ENCODE measurements around the gene NUDCD2. TPM values are rescaled to one million over a fixed set of nuclear protein-coding genes. Genes with fewer than 3 reads are reported as not detected.
A peak's percentile ranks its signal among the peaks of the same experiment; 100 is the strongest.

The NUDCD2 gene
- polyA plus RNA-seq, 1 of the 3 experiments (the other 2 are of a cell fraction), result 7.8 TPM

GRCh38 chr5:163503106-163504078 lies 43.5 kb upstream of the NUDCD2 start (continued):
- TF ChIP-seq MAX (IDR thresholded peaks at IDR 0.05; ENCODE audit: low read depth), result peak; percentile 88

GRCh38 chr5:163502521-163502920 lies 42.6 kb upstream of the NUDCD2 start:
- CTCF ChIA-PET, result interaction anchor here (0.6 to 2.2 kb wide), 6 partner anchors 13 to 37 kb away, joined by 3 to 17 read pairs (median 3); no protein-coding TSS in a partner anchor
- no peak for TF ChIP-seq EP300 (IDR thresholded peaks at IDR 0.05; ENCODE audit: borderline replicate concordance in 1 of 2, low read depth in 1 of 2, low read length in 1 of 2)
- Histone ChIP-seq H3K9me3 (no peaks in the 10 kb centered on the region), H4K20me1 (ENCODE audit: insufficient read depth) (peaks cover 18% of the 10 kb centered on the region), H3K4me1 (ENCODE audit: control insufficient read depth in 1 of 2, insufficient read depth in 2 of 2, low read depth in 1 of 2, low read length in 1 of 2) (peaks cover 2 to 5% of the 10 kb centered on the region in 2 experiments), H3K9me2 (no peaks in the 10 kb centered on the region), H3K4me2 (peak overlapping the region; percentile 87), H3K36me3 (replicated peaks in 1 of 2; ENCODE audit: control insufficient read depth in 1 of 2, insufficient read depth in 2 of 2, low read length in 1 of 2) (no peaks in the 10 kb centered on the region), H3K27ac (ENCODE audit: low read depth in 2 of 2, low read length in 1 of 2) (peak overlapping the region; percentile 92 to 95), H3F3A (replicated peaks; ENCODE audit: insufficient read depth) (peaks cover 10% of the 10 kb centered on the region), H3K79me2 (ENCODE audit: insufficient read depth) (peaks cover 30% of the 10 kb centered on the region), H3K4me3 (ENCODE audit: low read depth in 2 of 2, low read length in 1 of 2) (peak overlapping the region; percentile 70 to 86), H3K9ac (peak overlapping the region; percentile 87; the same call in 1 of the 2 replicates), H2AFZ (ENCODE audit: low read depth) (peak overlapping the region; percentile 97), H3K27me3 (ENCODE audit: insufficient read depth) (no peaks in the 10 kb centered on the region)
- WGBS (ENCODE audit: low lambda C conversion rate), result 91% methylated on average over 8 of the region's 8 CpGs
- POLR2A ChIA-PET, result interaction anchor here (1.0 kb wide), 1 partner anchor 43 kb away, joined by 5 read pairs; the partner anchor contains the start of genes HMMR and NUDCD2
- no peak for DNase-seq

- peaks cover 0 to 3% of the 10 kb centered on the region in 2 experiments; a peak in 3 of 4 replicates for H3K4me1 ChIP-seq (ENCODE audit: control insufficient read depth in 1 of 2, insufficient read depth in 2 of 2, low read depth in 1 of 2, low read length in 1 of 2)
- TF ChIP-seq TCF12 (IDR thresholded peaks at IDR 0.05), result 0 out of 2 replicates have a peak, but pooled peaks have one; percentile 9
- no peak for TF ChIP-seq MEF2A (IDR thresholded peaks at IDR 0.05; ENCODE audit: borderline replicate concordance, low read depth)
- no peak for TF ChIP-seq RXRA (IDR thresholded peaks at IDR 0.05; ENCODE audit: borderline replicate concordance, low read depth)
- peak; percentile 32; the same call in 1 of the 2 replicates for TF ChIP-seq JUND (IDR thresholded peaks at IDR 0.05)
- no peaks in the 10 kb centered on the region for H3K79me2 ChIP-seq (ENCODE audit: insufficient read depth)
- H3K9me2 ChIP-seq, result no peaks in the 10 kb centered on the region
- WGBS (ENCODE audit: low lambda C conversion rate), result 61% methylated on average over 1 of the region's 1 CpG
- H3K4me3 ChIP-seq (ENCODE audit: low read depth in 2 of 2, low read length in 1 of 2), result no peak overlapping the region
- H3K4me2 ChIP-seq, result no peak overlapping the region
- no peak overlapping the region for H3K27ac ChIP-seq (ENCODE audit: low read depth in 2 of 2, low read length in 1 of 2)
- H3K9ac ChIP-seq, result no peak overlapping the region
- H3K9me3 ChIP-seq, result no peaks in the 10 kb centered on the region
- CTCF ChIA-PET, result interaction anchor here (0.6 to 1.3 kb wide), 2 partner anchors 26 to 34 kb away, joined by 3 to 4 read pairs; no protein-coding TSS in a partner anchor
- DNase-seq, result no peak
- no peaks in the 10 kb centered on the region for H4K20me1 ChIP-seq (ENCODE audit: insufficient read depth)
- H3F3A ChIP-seq (replicated peaks; ENCODE audit: insufficient read depth), result peaks cover 5% of the 10 kb centered on the region
- H3K36me3 ChIP-seq (replicated peaks in 1 of 2; ENCODE audit: control insufficient read depth in 1 of 2, insufficient read depth in 2 of 2, low read length in 1 of 2), result no peaks in the 10 kb centered on the region
- H2AFZ ChIP-seq (ENCODE audit: low read depth), result no peak overlapping the region
- no peaks in the 10 kb centered on the region for H3K27me3 ChIP-seq (ENCODE audit: insufficient read depth)
- POLR2A ChIA-PET, result no interaction called here
These were observed 39.0 kb upstream of the NUDCD2 start for GRCh38 chr5:163498886-163499285.

GRCh38 chr5:163497315-163497714 lies 37.4 kb upstream of the NUDCD2 start:
- Histone ChIP-seq H3K4me2 (no peak overlapping the region), H3K27me3 (ENCODE audit: insufficient read depth) (no peaks in the 10 kb centered on the region), H3K4me1 (ENCODE audit: control insufficient read depth in 1 of 2, insufficient read depth in 2 of 2, low read depth in 1 of 2, low read length in 1 of 2) (no peaks in the 10 kb centered on the region; a peak in 1 of 4 replicates), H3F3A (replicated peaks; ENCODE audit: insufficient read depth) (peaks cover under 1% of the 10 kb centered on the region), H3K36me3 (replicated peaks in 1 of 2; ENCODE audit: control insufficient read depth in 1 of 2, insufficient read depth in 2 of 2, low read length in 1 of 2) (peaks cover 0 to 5% of the 10 kb centered on the region in 2 experiments), H4K20me1 (ENCODE audit: insufficient read depth) (no peaks in the 10 kb centered on the region), H3K9ac (no peak overlapping the region), H2AFZ (ENCODE audit: low read depth) (no peak overlapping the region), H3K79me2 (ENCODE audit: insufficient read depth) (no peaks in the 10 kb centered on the region), H3K9me3 (no peaks in the 10 kb centered on the region), H3K4me3 (ENCODE audit: low read depth in 2 of 2, low read length in 1 of 2) (no peak overlapping the region), H3K27ac (ENCODE audit: low read depth in 2 of 2, low read length in 1 of 2) (no peak overlapping the region), H3K9me2 (no peaks in the 10 kb centered on the region)
- CTCF ChIA-PET, result interaction anchor here (2.6 kb wide), 1 partner anchor 23 kb away, joined by 9 read pairs; no protein-coding TSS in a partner anchor
- no peak for DNase-seq
- POLR2A ChIA-PET, result no interaction called here
- 90% methylated on average over 3 of the region's 3 CpGs for WGBS (ENCODE audit: low lambda C conversion rate)
- TF ChIP-seq TAF1 (IDR thresholded peaks at IDR 0.05; ENCODE audit: borderline replicate concordance, low read depth, low read length), result no peak
- no peak for TF ChIP-seq NFIC (IDR thresholded peaks at IDR 0.05; ENCODE audit: borderline replicate concordance)
- no peak for TF ChIP-seq CHD2 (IDR thresholded peaks at IDR 0.05; ENCODE audit: low read length, partially characterized antibody)
- TF ChIP-seq ZBTB33 (IDR thresholded peaks at IDR 0.05; ENCODE audit: borderline replicate concordance, low read depth), result no peak
- TF ChIP-seq POLR2AphosphoS5 (IDR thresholded peaks at IDR 0.05; ENCODE audit: low read depth, low read length), result no peak
- TF ChIP-seq SMC3 (IDR thresholded peaks at IDR 0.05; ENCODE audit: low read depth, low read length), result no peak
